ENCODE data around the gene KATNBL1.

Gene KATNBL1

DNA sequence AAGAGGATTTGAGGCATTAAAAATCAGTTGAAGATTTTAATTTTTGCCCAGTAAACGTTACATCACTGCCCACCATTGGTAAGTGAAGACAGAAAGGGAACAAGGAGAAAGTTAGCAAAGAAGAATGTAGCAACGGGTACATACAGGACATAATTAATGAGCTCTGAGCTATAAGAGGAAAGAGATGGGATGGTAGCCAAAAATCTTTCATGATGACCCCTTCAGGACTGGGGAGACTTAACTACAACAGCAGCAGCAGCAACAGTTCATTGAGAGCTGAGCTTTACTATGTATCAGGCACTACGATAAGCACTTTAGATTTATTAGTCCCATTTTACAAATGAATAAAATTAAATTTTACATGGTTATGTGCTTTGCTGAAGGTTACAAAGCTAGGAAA, 33.3 kb upstream of the KATNBL1 start:
- DNase-seq (ENCODE audit: low read depth): no peak
- TF ChIP-seq, protein P1, sequence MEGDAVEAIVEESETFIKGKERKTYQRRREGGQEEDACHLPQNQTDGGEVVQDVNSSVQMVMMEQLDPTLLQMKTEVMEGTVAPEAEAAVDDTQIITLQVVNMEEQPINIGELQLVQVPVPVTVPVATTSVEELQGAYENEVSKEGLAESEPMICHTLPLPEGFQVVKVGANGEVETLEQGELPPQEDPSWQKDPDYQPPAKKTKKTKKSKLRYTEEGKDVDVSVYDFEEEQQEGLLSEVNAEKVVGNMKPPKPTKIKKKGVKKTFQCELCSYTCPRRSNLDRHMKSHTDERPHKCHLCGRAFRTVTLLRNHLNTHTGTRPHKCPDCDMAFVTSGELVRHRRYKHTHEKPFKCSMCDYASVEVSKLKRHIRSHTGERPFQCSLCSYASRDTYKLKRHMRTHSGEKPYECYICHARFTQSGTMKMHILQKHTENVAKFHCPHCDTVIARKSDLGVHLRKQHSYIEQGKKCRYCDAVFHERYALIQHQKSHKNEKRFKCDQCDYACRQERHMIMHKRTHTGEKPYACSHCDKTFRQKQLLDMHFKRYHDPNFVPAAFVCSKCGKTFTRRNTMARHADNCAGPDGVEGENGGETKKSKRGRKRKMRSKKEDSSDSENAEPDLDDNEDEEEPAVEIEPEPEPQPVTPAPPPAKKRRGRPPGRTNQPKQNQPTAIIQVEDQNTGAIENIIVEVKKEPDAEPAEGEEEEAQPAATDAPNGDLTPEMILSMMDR (IDR thresholded peaks at IDR 0.05; ENCODE audit: control insufficient read depth, insufficient read depth, low read depth, low read length, missing control alignments): no peak
- no peak overlapping the region for H3K4me3 ChIP-seq (ENCODE audit: control insufficient read depth, low read depth, low read length)

DNA sequence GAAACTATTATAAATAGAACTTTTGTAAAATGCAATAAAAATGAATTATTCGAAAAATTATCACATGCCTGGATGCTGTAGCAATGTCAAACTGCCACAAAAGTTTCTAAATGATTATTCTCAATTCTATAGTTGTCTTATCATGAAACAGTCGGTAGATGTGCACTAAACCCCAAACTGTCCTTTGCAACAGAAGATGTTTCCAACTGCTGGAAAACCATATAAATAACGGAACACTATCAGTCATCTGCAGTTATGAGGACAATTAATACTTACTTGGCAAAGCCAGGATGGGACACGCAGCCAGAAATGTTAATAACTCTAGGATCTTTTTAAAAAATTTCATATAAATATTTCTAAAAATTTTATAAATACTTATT, 32.4 kb upstream of the KATNBL1 start:
- DNase-seq (ENCODE audit: low read depth): no peak
- no peak overlapping the region for H3K4me3 ChIP-seq (ENCODE audit: control insufficient read depth, low read depth, low read length)
- TF ChIP-seq, protein P1 (IDR thresholded peaks at IDR 0.05; ENCODE audit: control insufficient read depth, insufficient read depth, low read depth, low read length, missing control alignments): no peak

GRCh38 chr15:34241376-34242330, 31.8 kb upstream of the KATNBL1 start:
- DNase-seq (ENCODE audit: low read depth): no peak
- H3K4me3 ChIP-seq (ENCODE audit: control insufficient read depth, low read depth, low read length): no peak overlapping the region
- TF ChIP-seq, protein P1 (IDR thresholded peaks at IDR 0.05; ENCODE audit: control insufficient read depth, insufficient read depth, low read depth, low read length, missing control alignments): peak; percentile 63

DNA sequence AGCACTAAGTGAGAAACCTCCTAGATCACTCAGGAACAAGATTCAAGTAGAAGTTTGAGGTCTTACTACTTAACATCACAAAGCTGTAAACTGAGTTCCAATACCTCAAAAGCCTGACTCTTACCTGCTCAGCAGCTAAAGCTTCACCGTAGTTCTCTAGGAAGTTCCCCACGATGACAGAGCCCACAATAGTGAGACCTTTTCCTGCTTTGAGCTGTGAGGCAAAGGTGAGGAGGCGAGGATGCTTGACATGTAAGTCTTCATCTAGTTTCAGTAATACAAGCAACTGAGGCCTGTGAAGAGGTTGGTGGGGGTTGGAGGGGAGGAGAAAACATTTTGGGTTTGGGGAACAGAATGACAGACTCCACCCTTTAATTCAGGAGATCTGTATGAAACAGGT, 30.6 kb upstream of the KATNBL1 start:
- no peak overlapping the region for H3K4me3 ChIP-seq (ENCODE audit: control insufficient read depth, low read depth, low read length)
- TF ChIP-seq, protein P1 (IDR thresholded peaks at IDR 0.05; ENCODE audit: control insufficient read depth, insufficient read depth, low read depth, low read length, missing control alignments): no peak
- no peak for DNase-seq (ENCODE audit: low read depth)

DNA sequence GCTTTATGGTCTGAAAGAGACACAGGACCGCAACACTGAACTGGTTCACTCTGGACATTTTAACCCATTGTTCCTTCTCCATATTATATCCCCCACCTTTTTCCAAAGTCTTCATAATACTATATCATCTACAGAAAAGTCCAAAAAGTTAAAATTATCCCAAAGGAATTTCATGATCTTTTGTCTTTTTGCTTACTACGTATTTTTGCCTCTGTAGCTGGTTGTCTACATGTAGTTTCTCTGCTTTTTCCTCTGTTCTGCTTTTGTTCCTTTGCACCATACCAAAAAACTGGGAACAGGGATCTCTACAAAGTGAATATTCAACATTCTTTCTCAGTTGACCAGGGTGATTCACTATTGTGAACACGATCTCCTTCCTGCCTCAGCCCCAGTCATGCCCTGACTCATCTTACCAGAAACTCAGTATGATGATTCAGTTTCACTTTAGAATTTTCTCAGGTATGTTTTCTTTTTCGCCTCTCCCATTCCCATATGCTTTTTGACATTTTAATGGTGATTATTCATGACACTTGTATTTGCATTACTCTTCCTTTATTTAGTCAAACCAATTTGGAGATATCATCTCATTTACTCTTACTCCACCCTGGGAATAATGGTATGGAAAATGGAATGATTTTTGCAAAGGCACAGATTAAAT, 29.4 kb upstream of the KATNBL1 start:
- TF ChIP-seq, protein P1 (IDR thresholded peaks at IDR 0.05; ENCODE audit: control insufficient read depth, insufficient read depth, low read depth, low read length, missing control alignments): no peak
- H3K4me3 ChIP-seq (ENCODE audit: control insufficient read depth, low read depth, low read length): no peak overlapping the region
- DNase-seq (ENCODE audit: low read depth): peak; percentile 63

DNA sequence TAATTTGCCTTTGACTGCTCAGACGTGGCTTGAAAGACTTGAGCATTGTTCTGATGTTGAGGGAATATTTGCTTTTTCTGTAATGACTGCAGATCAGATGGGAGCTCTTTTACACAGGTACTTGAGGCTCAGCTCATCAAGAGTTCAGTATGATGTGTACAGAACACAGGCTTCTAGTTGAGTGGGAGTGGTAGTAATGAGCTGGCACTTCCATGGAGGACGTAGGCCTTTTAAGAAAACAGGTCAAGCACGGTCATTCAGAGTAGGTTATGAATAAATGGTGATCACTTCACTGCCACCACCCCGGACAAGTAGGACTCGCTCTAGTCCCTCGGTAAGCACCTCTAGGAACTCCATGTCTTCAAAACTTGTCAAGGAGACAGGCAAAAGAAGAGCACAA, 23.7 kb upstream of the KATNBL1 start:
- no peak for DNase-seq (ENCODE audit: low read depth)
- no peak overlapping the region for H3K4me3 ChIP-seq (ENCODE audit: control insufficient read depth, low read depth, low read length)
- TF ChIP-seq, protein P1 (IDR thresholded peaks at IDR 0.05; ENCODE audit: control insufficient read depth, insufficient read depth, low read depth, low read length, missing control alignments): no peak

All from AG09309 (cell line).